ENCODE measurements around the gene ZNF610. TPM values are rescaled to one million over a fixed set of nuclear protein-coding genes. Genes with fewer than 3 reads are reported as not detected.

The ZNF610 gene
- total and polyA plus RNA-seq, 2 of the 13 experiments (the other 11 are each of a cell fraction or from before 2014, with no cell fraction given) = 0.32 to 0.69 TPM

DNA sequence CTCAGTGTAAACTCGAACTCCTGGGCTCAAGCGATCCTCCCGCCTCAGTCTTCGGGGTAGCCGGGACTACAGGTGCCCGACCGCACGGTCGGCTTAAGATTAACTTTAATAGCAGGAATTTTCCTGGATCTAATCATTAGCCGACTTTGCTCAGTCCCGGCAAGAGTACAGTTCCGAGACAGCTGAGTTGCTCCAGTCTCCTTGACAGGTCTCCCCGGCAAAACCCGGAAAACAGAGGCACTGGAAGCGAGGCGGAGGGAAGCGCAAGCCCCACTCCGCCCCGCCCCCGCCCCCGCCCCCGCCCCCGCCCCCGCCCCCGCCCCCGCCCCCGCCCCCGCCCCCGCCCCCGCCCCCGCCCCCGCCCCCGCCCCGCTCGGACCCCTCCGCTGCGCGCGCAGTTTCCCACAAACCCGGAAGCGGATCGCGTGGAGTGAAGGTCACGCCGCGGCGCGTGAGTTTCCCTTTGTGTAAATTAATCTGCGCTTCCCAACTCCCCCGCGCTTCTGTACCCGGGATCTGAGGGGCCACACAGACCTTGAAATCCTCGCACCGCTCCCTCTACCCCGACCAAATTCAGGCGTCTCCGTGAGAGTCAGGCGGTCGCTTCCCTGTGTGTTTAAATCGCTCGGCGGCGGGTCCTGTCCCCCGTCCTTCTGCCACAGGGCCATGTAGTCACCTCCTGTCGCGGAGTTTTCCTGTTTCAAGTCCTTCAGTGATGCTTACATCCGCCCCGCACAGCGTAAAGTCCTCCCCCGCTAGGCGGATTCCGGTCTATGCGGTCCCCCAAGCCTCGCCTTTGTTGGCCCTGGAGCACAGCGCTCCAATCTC, 39.1 kb upstream of the ZNF610 start, which contains the start of gene ZNF480 (continued):
- TF ChIP-seq, protein P1, sequence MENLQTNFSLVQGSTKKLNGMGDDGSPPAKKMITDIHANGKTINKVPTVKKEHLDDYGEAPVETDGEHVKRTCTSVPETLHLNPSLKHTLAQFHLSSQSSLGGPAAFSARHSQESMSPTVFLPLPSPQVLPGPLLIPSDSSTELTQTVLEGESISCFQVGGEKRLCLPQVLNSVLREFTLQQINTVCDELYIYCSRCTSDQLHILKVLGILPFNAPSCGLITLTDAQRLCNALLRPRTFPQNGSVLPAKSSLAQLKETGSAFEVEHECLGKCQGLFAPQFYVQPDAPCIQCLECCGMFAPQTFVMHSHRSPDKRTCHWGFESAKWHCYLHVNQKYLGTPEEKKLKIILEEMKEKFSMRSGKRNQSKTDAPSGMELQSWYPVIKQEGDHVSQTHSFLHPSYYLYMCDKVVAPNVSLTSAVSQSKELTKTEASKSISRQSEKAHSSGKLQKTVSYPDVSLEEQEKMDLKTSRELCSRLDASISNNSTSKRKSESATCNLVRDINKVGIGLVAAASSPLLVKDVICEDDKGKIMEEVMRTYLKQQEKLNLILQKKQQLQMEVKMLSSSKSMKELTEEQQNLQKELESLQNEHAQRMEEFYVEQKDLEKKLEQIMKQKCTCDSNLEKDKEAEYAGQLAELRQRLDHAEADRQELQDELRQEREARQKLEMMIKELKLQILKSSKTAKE (CRISPR knock-in tag; IDR thresholded peaks at IDR 0.05; ENCODE audit: borderline replicate concordance) = no peak
- TF ChIP-seq KDM5A (IDR thresholded peaks at IDR 0.05; ENCODE audit: borderline replicate concordance, low read length) = peak; percentile 43; the same call in 1 of the 2 replicates
- no peak for TF ChIP-seq ZNF782 (CRISPR knock-in tag; IDR thresholded peaks at IDR 0.05; ENCODE audit: borderline replicate concordance)
- TF ChIP-seq HDAC2 (CRISPR knock-in tag; IDR thresholded peaks at IDR 0.05) = no peak
- no peak for TF ChIP-seq MAFF (IDR thresholded peaks at IDR 0.05; ENCODE audit: low read depth, low read length)
- TF ChIP-seq, protein P2, sequence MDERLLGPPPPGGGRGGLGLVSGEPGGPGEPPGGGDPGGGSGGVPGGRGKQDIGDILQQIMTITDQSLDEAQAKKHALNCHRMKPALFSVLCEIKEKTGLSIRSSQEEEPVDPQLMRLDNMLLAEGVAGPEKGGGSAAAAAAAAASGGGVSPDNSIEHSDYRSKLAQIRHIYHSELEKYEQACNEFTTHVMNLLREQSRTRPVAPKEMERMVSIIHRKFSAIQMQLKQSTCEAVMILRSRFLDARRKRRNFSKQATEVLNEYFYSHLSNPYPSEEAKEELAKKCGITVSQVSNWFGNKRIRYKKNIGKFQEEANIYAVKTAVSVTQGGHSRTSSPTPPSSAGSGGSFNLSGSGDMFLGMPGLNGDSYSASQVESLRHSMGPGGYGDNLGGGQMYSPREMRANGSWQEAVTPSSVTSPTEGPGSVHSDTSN (CRISPR knock-in tag; IDR thresholded peaks at IDR 0.05) = no peak
- TF ChIP-seq HIVEP1 (CRISPR knock-in tag; IDR thresholded peaks at IDR 0.05) = no peak
- TF ChIP-seq ZBTB42 (CRISPR knock-in tag; IDR thresholded peaks at IDR 0.05) = 0 out of 2 replicates have a peak, but pooled peaks have one; percentile 34
- TF ChIP-seq, protein P3, sequence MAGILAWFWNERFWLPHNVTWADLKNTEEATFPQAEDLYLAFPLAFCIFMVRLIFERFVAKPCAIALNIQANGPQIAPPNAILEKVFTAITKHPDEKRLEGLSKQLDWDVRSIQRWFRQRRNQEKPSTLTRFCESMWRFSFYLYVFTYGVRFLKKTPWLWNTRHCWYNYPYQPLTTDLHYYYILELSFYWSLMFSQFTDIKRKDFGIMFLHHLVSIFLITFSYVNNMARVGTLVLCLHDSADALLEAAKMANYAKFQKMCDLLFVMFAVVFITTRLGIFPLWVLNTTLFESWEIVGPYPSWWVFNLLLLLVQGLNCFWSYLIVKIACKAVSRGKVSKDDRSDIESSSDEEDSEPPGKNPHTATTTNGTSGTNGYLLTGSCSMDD (CRISPR knock-in tag; IDR thresholded peaks at IDR 0.05) = no peak
- TF ChIP-seq, protein P4, sequence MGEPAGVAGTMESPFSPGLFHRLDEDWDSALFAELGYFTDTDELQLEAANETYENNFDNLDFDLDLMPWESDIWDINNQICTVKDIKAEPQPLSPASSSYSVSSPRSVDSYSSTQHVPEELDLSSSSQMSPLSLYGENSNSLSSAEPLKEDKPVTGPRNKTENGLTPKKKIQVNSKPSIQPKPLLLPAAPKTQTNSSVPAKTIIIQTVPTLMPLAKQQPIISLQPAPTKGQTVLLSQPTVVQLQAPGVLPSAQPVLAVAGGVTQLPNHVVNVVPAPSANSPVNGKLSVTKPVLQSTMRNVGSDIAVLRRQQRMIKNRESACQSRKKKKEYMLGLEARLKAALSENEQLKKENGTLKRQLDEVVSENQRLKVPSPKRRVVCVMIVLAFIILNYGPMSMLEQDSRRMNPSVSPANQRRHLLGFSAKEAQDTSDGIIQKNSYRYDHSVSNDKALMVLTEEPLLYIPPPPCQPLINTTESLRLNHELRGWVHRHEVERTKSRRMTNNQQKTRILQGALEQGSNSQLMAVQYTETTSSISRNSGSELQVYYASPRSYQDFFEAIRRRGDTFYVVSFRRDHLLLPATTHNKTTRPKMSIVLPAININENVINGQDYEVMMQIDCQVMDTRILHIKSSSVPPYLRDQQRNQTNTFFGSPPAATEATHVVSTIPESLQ (CRISPR knock-in tag; conservative IDR thresholded peaks at IDR 0.05) = no peak
- TF ChIP-seq CAMTA2 (CRISPR knock-in tag; IDR thresholded peaks at IDR 0.05; ENCODE audit: borderline replicate concordance) = no peak
- TF ChIP-seq SMAD3 (CRISPR knock-in tag; IDR thresholded peaks at IDR 0.05) = peak; percentile 36; the same call in 1 of the 2 replicates
- 0 out of 4 replicates have a peak, but pooled peaks of 1 of the 2 experiments have one; percentile 51 for TF ChIP-seq KLF16 (CRISPR knock-in tag; IDR thresholded peaks at IDR 0.05)
- no peak for TF ChIP-seq KLF11 (CRISPR knock-in tag; IDR thresholded peaks at IDR 0.05)
- TF ChIP-seq REL (CRISPR knock-in tag; conservative IDR thresholded peaks at IDR 0.05) = no peak
- TF ChIP-seq ZSCAN22 (CRISPR knock-in tag; IDR thresholded peaks at IDR 0.05) = no peak
- TF ChIP-seq NFKB2 (CRISPR knock-in tag; IDR thresholded peaks at IDR 0.05; ENCODE audit: borderline replicate concordance) = peak; percentile 55; the same call in 1 of the 2 replicates
- TF ChIP-seq ZNF83 (CRISPR knock-in tag; IDR thresholded peaks at IDR 0.05; ENCODE audit: borderline replicate concordance) = no peak
- TF ChIP-seq SAFB2 (CRISPR knock-in tag; IDR thresholded peaks at IDR 0.05; ENCODE audit: borderline replicate concordance, low read depth) = no peak
- no peak for TF ChIP-seq ZNF510 (CRISPR knock-in tag; IDR thresholded peaks at IDR 0.05; ENCODE audit: low read depth)

Measured in HepG2 (cell line).